Esophagus muscularis mucosa (tissue), 4 donors: ENCODE measurements around the gene MTOR. TPM values are rescaled to one million over a fixed set of nuclear protein-coding genes. Genes with fewer than 3 reads are reported as not detected.
"Not testable (repeated sequence)": the region's sequence is repeated elsewhere in the genome, so short reads cannot be mapped to it uniquely, and the experiment has no call there.

ENCODE experiments used
- DNase-seq: peaks from one replicate; pipeline ENCODE4 v3.0.0-alpha.2; 2017; ENCODE audit errors: extremely low spot score
- H3K27ac ChIP-seq, 4 donors: fragments of 200-600 bp; sonication (generic); replicated peaks in 1 of 4; 1 replicate in 3 of 4; 2 replicates in 1 of 4; pipeline ENCODE4 v1.5.1; 2016 to 2019; ENCODE audit warnings: mild to moderate bottlenecking in 1 of 4
- H3K27me3 ChIP-seq, 4 donors: fragments of 200-600 bp; sonication (generic); one replicate each; pipeline versions ENCODE4 v1.5.1 to v1.6.0; 2016 to 2019
- H3K36me3 ChIP-seq, 4 donors: fragments of 200-600 bp; sonication (generic); one replicate each; pipeline ENCODE4 v1.5.1; 2016 to 2019
- H3K4me1 ChIP-seq, 4 donors: fragments of 200-600 bp; sonication (generic); one replicate each; pipeline ENCODE4 v1.5.1; 2016 to 2019
- H3K4me3 ChIP-seq, 4 donors: fragments of 200-600 bp; sonication (generic); 1 replicate in 2 of 4; 2 replicates in 2 of 4; pipeline ENCODE4 v1.5.1; 2016 to 2019; ENCODE audit warnings: mild to moderate bottlenecking in 4 of 4, moderate library complexity in 1 of 4
- H3K9me3 ChIP-seq, 4 donors: fragments of 200-600 bp; sonication (generic); 1 replicate in 3 of 4; 2 replicates in 1 of 4; pipeline ENCODE4 v1.5.1; 2016 to 2019
- EP300 ChIP-seq: sonication (generic); formaldehyde crosslinking; IDR thresholded peaks from one replicate; pipeline ENCODE4 v1.6.1; 2017; ENCODE audit warnings: antibody characterized with exemption
- POLR2A ChIP-seq: fragments of 450-650 bp; IDR thresholded peaks from one replicate; pipeline ENCODE4 v1.6.1; 2017; ENCODE audit warnings: antibody characterized with exemption, moderate library complexity, mild to moderate bottlenecking, low read depth
- POLR2AphosphoS5 ChIP-seq, 2 donors: sonication (generic); formaldehyde crosslinking; IDR thresholded peaks; one replicate each; pipeline ENCODE4 v1.6.1; 2017; ENCODE audit warnings: antibody characterized with exemption in 2 of 2
- WGBS: methylation state at CpG from one replicate; pipeline ENCODE4 v1.1.5; 2018; 5-methylcytosine and 5-hydroxymethylcytosine counted together
- intact Hi-C: fragments of 100-400 bp; cut with DNase I; formaldehyde crosslinking; loops from one replicate; pipeline ENCODE4 v1.15.1; 2023
- total RNA-seq, 4 donors: library from RNA; depleted of rRNA; stranded (reverse); fragments of >200 nt; gene quantifications; one replicate each; pipeline versions ENCODE4 v1.1.0 to v1.2.1, GENCODE V29; 2016
- TF ChIP-seq, protein P1 (sequence below), 3 experiments: fragments of 200-600 bp in 2 of 3; fragments of 450-650 bp in 1 of 3; sonication (generic) in 2 of 3; IDR thresholded peaks; one replicate each; pipeline ENCODE4 v1.5.1; 2017 to 2019; ENCODE audit warnings: antibody characterized with exemption in 3 of 3, mild to moderate bottlenecking in 2 of 3, moderate library complexity in 1 of 3

Gene MTOR
- total RNA-seq, 4 donors from 2014 or later: 33.6 to 51.1 (median 41.0) TPM

DNA sequence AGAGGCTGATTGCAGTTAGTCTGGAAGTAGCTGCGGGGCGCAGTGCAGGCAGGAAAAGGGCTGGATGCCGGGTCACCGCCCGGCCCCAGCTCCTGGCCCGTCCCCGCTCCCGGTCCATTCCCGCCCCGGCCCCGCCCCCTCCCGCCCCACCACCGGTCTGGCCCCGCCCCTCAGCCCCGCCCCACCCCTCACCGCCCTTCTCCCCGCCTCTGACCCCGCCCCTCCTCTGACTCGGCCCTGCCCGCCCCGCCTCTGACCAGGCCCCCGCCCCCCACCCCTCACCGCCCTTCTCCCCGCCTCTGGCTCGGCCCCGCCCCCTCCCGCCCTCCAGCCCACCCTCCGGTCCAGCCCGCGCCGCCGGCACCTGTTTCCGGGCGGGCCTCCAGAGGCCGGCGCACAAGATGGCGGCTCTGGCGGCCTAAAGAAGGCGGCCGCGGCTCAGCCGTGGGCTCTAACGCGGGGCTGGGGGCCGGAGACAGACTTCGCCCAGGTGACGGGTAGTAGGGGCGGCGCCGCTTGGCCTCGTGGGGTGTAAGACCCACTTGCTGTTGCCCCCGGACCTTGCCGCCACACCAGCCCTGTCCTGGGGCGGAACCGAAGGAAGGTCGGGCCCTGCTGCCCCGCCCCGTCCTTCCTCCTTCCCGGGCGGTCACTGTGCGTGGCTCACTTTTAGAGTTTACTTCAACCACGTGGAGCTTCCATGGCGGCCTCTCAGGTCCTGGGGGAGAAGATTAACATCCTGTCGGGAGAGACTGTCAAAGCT is 10.7 kb upstream of the MTOR start, which contains the start of gene UBIAD1:
Gene UBIAD1 (plus strand): TSS at position 367 of the 763 bp plus-strand sequence. CDS start 334 bp downstream, at position 701.
- no peaks in the 10 kb centered on the region for H3K9me3 ChIP-seq
- WGBS: 2% methylated on average over 6 of the region's 64 CpGs
- H3K27me3 ChIP-seq: peaks cover 0 to 2% (median 0%) of the 10 kb centered on the region in 4 donors
- TF ChIP-seq POLR2A: no peak
- TF ChIP-seq POLR2AphosphoS5 (IDR thresholded peaks at IDR 0.05): peak; percentile 70 to 79
- no peak for TF ChIP-seq EP300
- TF ChIP-seq, protein P1, sequence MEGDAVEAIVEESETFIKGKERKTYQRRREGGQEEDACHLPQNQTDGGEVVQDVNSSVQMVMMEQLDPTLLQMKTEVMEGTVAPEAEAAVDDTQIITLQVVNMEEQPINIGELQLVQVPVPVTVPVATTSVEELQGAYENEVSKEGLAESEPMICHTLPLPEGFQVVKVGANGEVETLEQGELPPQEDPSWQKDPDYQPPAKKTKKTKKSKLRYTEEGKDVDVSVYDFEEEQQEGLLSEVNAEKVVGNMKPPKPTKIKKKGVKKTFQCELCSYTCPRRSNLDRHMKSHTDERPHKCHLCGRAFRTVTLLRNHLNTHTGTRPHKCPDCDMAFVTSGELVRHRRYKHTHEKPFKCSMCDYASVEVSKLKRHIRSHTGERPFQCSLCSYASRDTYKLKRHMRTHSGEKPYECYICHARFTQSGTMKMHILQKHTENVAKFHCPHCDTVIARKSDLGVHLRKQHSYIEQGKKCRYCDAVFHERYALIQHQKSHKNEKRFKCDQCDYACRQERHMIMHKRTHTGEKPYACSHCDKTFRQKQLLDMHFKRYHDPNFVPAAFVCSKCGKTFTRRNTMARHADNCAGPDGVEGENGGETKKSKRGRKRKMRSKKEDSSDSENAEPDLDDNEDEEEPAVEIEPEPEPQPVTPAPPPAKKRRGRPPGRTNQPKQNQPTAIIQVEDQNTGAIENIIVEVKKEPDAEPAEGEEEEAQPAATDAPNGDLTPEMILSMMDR (IDR thresholded peaks at IDR 0.05): peak in 2 of 3 experiments; percentile 7 to 23
- peaks cover 26 to 38% (median 35%) of the 10 kb centered on the region in 4 donors for H3K4me1 ChIP-seq
- peaks cover 0 to 13% (median 2%) of the 10 kb centered on the region in 4 donors for H3K36me3 ChIP-seq
- H3K4me3 ChIP-seq: peak within 1 kb of the TSS; percentile 67 to 91 (median 81)
- intact Hi-C loops: no loop called here
- DNase-seq: peak; percentile 97
- H3K27ac ChIP-seq: peak within 1 kb of the TSS; percentile 87 to 92 (median 90)

DNA sequence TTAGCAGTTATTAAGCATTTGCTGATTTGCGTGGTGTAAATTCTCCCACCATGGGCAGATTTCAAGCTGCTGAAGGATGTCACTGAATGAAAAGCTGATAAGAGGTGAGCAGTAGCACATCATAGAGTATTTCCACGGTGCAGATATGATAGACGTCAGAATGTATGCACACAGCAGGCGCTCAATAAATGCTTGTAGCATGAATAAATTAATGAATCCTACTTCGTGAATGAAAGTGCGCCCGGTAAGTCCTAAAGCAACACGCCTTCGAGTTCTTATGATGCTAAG is 10.1 kb upstream of the MTOR start:
- peaks cover 0 to 7% (median 0%) of the 10 kb centered on the region in 4 donors for H3K36me3 ChIP-seq
- intact Hi-C loops: no loop called here
- peak overlapping the region; percentile 30 to 68 (median 58) for H3K27ac ChIP-seq
- TF ChIP-seq POLR2A (no peak), POLR2AphosphoS5 (IDR thresholded peaks at IDR 0.05) (no peak), EP300 (no peak)
- TF ChIP-seq, protein P1 (IDR thresholded peaks at IDR 0.05): peak in 1 of 3 experiments; percentile 14
- H3K4me3 ChIP-seq: peak overlapping the region; percentile 67 to 91 (median 81)
- no peaks in the 10 kb centered on the region for H3K9me3 ChIP-seq
- H3K27me3 ChIP-seq: peaks cover 0 to 4% (median 0%) of the 10 kb centered on the region in 4 donors
- DNase-seq: no peak
- H3K4me1 ChIP-seq: peaks cover 26 to 38% (median 35%) of the 10 kb centered on the region in 4 donors
- 14% methylated on average over 9 of the region's 9 CpGs for WGBS

DNA sequence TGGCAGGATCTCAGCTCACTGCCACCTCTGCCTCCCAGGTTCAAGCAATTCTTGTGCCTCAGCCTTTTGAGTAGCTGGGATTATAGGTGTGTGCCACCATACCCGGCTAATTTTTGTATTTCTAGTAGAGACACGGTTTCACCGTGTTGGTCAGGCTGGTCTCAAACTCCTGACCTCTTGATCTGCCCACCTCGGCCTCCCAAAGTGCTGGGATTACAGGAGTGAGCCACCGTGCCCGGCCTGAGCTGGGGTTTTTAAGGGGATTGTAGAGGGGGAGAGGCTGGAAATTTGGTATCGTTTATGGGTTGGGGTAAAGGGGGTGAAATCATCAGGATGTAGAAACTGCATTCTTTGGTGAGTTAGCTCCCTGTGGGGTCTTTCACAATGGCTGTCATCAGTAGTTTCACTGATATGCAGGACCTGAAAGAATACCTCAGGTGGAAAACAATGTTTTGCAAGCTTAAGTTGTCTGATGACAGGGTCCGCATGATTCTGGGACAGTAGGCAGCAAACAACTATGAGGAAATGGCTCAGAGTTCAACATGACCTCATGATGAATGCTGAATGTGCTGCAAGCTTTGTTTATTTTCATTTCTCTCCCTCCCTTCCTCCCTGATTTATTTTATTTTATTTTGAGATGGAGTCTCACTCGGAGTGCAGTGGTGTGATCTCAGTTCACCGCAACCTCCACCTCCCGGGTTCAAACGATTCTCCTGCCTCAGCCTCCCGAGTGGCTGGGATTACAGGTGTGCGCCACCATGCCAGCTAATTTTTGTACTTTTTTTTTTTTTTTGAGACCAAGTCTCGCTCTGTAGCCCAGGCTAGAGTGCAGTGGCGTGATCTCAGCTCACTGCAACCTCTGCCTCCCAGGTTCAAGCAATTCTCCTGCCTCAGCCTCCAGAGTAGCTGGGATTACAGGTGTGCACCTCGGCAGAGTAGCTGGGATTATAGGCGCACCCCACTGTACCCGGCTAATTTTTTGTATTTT is 5.3 kb upstream of the MTOR start:
- H3K27me3 ChIP-seq, intact Hi-C loops, H3K36me3 ChIP-seq, H3K4me3 ChIP-seq, DNase-seq, H3K9me3 ChIP-seq, H3K27ac ChIP-seq: not testable (repeated sequence)
- peaks cover 0 to 11% (median 10%) of the 10 kb centered on the region in 4 donors for H3K4me1 ChIP-seq
- WGBS: 77% methylated on average over 19 of the region's 19 CpGs

DNA sequence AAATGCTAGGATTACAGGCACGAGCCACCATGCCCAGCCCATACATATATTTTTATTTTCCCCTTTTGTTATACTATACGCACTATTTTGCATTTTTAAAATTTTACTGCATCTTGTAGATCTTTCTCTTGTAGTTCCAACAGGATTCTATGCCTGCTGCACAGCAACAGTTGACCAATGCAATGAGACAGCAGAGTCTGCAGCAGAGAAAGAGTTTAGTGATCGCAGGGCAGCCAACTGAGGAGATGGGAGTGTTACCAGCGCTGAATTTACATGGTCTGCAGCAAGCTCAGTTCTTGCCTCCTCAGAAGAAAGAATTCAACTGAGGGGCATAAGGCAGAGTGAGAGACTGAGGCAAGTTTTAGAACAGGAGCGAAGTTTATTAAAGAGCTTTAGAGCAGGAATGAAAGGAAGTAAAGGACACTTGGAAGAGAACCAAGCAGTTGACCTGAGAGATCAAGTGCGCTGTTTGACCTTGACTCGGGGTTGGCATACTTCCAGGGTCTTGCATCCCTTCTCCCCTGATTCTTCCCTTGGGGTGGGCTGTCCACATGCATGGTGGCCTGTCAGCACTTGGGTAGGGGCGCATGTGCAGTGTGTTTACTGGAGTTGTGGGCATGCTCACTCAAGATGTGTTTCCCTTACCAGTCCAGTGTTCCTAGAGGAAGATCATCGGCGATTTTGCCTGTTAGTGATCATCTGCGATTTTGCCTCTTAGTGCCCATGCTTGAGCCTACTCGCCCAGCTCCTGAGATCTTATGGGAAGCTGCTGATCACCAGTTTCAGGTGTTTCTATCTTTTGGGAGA is 4.1 kb upstream of the MTOR start:
- intact Hi-C loops: no loop called here
- TF ChIP-seq POLR2AphosphoS5 (IDR thresholded peaks at IDR 0.05) (no peak), EP300 (no peak), POLR2A (no peak)
- TF ChIP-seq, protein P1 (IDR thresholded peaks at IDR 0.05): no peak
- Histone ChIP-seq H3K27me3 (peaks cover 0 to 4% (median 0%) of the 10 kb centered on the region in 4 donors), H3K27ac (no peak overlapping the region), H3K36me3 (no peaks in the 10 kb centered on the region), H3K4me3 (no peak overlapping the region), H3K9me3 (no peaks in the 10 kb centered on the region), H3K4me1 (peaks cover 4 to 11% (median 11%) of the 10 kb centered on the region in 4 donors)
- WGBS: 83% methylated on average over 12 of the region's 12 CpGs
- no peak for DNase-seq
